MCF 10A (cell line): ENCODE measurements around the gene EIF4E1B. TPM values are rescaled to one million over a fixed set of nuclear protein-coding genes. Genes with fewer than 3 reads are reported as not detected.
"Not testable (repeated sequence)": the region's sequence is repeated elsewhere in the genome, so short reads cannot be mapped to it uniquely, and the experiment has no call there.

ENCODE experiments used
- BruUV-seq: library from RNA; stranded (reverse); fragments of 400-500 nt; replicated peaks from 2 replicates; lab custom pipeline; 2021; lab: Mats Ljungman, UMichigan
- CTCF ChIA-PET: fragments of 300-600 bp; sonication (Branson Sonifier 250); formaldehyde crosslinking; extraction: SDS; loops from one replicate; lab custom pipeline; 2021; ENCODE audit warnings: antibody characterized with exemption, inconsistent platforms; lab: Yijun Ruan, JAX
- POLR2A ChIA-PET: fragments of 300-600, 350-650 bp; sonication (Branson Sonifier 250); formaldehyde crosslinking; extraction: SDS; loops from one replicate; lab custom pipeline; 2020; ENCODE audit warnings: antibody characterized with exemption, inconsistent platforms; lab: Yijun Ruan, JAX
- DNase-seq: peaks from one replicate; pipeline ENCODE4 v3.0.0-alpha.2; 2018; ENCODE audit not compliant: unreplicated experiment
- H3K27ac Mint-ChIP-seq: one replicate; pipeline ENCODE4 v1.8.0; 2022; ENCODE audit warnings: mild to moderate bottlenecking, low read depth, mixed read lengths; ENCODE audit not compliant: unreplicated experiment
- H3K27me3 Mint-ChIP-seq: one replicate; pipeline ENCODE4 v1.8.0; 2022; ENCODE audit warnings: mixed read lengths; ENCODE audit not compliant: insufficient read depth, unreplicated experiment
- H3K36me3 Mint-ChIP-seq: one replicate; pipeline ENCODE4 v1.8.0; 2022; ENCODE audit warnings: mild to moderate bottlenecking, moderate library complexity, mixed read lengths; ENCODE audit not compliant: insufficient read depth, unreplicated experiment
- H3K4me1 Mint-ChIP-seq: one replicate; pipeline ENCODE4 v1.8.0; 2022; ENCODE audit warnings: mixed read lengths; ENCODE audit not compliant: insufficient read depth, unreplicated experiment
- H3K4me3 Mint-ChIP-seq: one replicate; pipeline ENCODE4 v1.8.0; 2022; ENCODE audit warnings: mild to moderate bottlenecking, moderate library complexity, mixed read lengths; ENCODE audit not compliant: unreplicated experiment
- H3K9me3 Mint-ChIP-seq: one replicate; pipeline ENCODE4 v1.8.0; 2022; ENCODE audit warnings: mixed read lengths; ENCODE audit not compliant: unreplicated experiment
- intact Hi-C: fragments of 100-400 bp; cut with micrococcal nuclease; formaldehyde crosslinking; loops from 2 replicates; pipeline ENCODE4 v1.14.1; 2022
- total RNA-seq: library from RNA; stranded (reverse); gene quantifications from 2 replicates; pipeline ENCODE4 v1.2.3, GENCODE V29; 2022
- TF ChIP-seq, protein P1 (sequence below): fragments of 200-600 bp; IDR thresholded peaks from one replicate; pipeline ENCODE4 v1.8.0; 2022; ENCODE audit warnings: antibody characterized with exemption, mild to moderate bottlenecking; ENCODE audit not compliant: unreplicated experiment

The EIF4E1B gene
- total RNA-seq, 1 experiment from 2014 or later = not detected

DNA sequence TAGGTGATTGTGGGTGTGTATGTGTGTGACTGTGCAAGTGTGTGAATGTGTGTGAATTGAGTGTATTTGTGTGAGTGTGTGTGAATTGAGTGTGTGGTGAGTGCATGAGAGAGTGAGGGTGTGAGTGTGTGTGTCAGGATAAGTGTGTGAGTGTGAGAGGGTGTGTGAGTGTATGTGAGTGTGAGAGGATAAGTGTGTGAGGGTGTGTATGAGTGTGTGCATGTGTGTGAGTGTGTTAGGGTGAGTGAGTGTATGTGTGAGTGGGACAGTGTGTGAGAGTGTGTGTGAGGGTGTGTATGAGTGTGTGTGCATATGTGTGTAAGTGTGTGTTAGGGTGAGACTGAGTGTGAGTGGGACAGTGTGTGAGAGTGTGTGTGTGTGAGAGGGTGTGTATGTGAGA lies 42.2 kb upstream of the EIF4E1B start:
- peaks cover 9% of the 10 kb centered on the region for H3K9me3 Mint-ChIP-seq
- no peak overlapping the region for H3K27ac Mint-ChIP-seq
- no peak overlapping the region for H3K4me3 Mint-ChIP-seq
- no TSS peak for BruUV-seq
- ChIA-PET POLR2A (no interaction called here), CTCF (interaction anchor here (0.8 to 5.6 kb wide), 3 partner anchors 9 to 70 kb away, joined by 3 to 55 read pairs (median 6); no protein-coding TSS in a partner anchor)
- no peaks in the 10 kb centered on the region for H3K36me3 Mint-ChIP-seq
- no peak for DNase-seq
- no peaks in the 10 kb centered on the region for H3K27me3 Mint-ChIP-seq
- TF ChIP-seq, protein P1, sequence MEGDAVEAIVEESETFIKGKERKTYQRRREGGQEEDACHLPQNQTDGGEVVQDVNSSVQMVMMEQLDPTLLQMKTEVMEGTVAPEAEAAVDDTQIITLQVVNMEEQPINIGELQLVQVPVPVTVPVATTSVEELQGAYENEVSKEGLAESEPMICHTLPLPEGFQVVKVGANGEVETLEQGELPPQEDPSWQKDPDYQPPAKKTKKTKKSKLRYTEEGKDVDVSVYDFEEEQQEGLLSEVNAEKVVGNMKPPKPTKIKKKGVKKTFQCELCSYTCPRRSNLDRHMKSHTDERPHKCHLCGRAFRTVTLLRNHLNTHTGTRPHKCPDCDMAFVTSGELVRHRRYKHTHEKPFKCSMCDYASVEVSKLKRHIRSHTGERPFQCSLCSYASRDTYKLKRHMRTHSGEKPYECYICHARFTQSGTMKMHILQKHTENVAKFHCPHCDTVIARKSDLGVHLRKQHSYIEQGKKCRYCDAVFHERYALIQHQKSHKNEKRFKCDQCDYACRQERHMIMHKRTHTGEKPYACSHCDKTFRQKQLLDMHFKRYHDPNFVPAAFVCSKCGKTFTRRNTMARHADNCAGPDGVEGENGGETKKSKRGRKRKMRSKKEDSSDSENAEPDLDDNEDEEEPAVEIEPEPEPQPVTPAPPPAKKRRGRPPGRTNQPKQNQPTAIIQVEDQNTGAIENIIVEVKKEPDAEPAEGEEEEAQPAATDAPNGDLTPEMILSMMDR = no peak
- H3K4me1 Mint-ChIP-seq = no peaks in the 10 kb centered on the region
- intact Hi-C loops = no loop called here

DNA sequence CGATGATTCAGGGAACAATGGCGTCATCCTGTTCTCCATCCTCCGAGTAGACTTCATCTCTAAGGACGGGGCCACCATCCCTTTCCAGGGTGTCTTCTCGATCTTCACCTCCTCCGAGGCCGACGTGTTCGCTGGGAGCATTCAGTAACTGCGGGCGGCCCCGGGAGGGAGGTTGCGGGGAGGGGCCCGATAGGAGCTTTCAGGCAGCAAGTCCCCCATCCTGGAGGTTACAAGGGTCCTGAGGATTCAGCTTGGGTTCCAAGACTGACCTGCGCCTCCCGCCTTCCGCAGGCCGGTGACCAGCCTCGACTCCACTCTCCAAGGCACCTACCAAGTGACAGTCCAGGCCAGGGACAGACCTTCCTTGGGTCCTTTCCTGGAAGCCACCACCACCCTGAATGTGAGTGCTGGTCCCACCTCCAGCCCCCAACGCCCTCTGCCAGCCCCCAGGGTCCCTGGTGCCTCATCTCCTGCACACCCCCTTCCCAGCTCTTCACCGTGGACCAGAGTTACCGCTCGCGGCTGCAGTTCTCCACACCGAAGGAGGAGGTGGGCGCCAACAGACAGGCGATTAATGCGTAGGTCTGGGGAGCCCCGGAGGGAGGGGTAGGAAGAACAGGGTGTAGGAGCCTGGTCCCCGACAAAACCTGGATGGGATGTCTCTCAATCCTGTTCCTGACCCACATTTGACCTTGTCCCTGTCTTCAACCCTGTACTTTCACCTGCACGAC lies 41.3 kb upstream of the EIF4E1B start:
- Mint-ChIP-seq H3K27ac (no peak overlapping the region), H3K4me3 (no peak overlapping the region), H3K9me3 (peaks cover 9% of the 10 kb centered on the region), H3K4me1 (no peaks in the 10 kb centered on the region), H3K27me3 (no peaks in the 10 kb centered on the region), H3K36me3 (no peaks in the 10 kb centered on the region)
- POLR2A ChIA-PET = interaction anchor here (0.7 to 1.6 kb wide), 3 partner anchors 19 to 71 kb away, joined by 3 to 4 read pairs (median 3); partner anchors contain the start of gene TSPAN17
- TF ChIP-seq, protein P1 = no peak
- BruUV-seq = no TSS peak
- intact Hi-C loops = no loop called here
- DNase-seq = no peak
- CTCF ChIA-PET = interaction anchor here (0.6 to 2.0 kb wide), 4 partner anchors 10 to 40 kb away, joined by 3 to 16 read pairs (median 3); partner anchors contain the start of gene CDHR2

DNA sequence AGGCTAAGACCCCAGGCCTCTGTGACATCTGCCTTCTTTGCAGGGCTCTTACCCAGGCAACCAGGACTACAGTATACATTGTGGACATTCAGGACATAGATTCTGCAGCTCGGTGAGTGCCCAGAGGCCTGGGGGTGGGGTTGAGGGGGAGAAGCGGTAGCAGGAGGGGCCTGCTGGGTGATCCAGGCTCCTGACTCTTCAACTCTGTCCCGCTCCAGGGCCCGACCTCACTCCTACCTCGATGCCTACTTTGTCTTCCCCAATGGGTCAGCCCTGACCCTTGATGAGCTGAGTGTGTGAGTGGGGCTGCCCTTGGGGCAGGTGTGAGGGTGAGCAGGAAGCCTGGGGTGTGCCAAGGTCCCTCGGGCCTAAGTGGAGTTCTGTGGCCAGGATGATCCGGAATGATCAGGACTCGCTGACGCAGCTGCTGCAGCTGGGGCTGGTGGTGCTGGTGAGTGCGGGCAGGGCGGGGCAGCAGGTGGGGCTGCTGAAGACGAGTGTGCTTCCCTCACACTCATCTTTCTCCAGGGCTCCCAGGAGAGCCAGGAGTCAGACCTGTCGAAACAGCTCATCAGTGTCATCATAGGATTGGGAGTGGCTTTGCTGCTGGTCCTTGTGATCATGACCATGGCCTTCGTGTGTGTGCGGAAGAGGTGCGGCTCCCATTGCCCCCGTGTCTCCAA lies 40.3 kb upstream of the EIF4E1B start:
- peak; percentile 43 for DNase-seq
- Mint-ChIP-seq H3K4me1 (no peaks in the 10 kb centered on the region), H3K9me3 (peaks cover 9% of the 10 kb centered on the region), H3K4me3 (no peak overlapping the region), H3K27ac (no peak overlapping the region), H3K27me3 (no peaks in the 10 kb centered on the region), H3K36me3 (no peaks in the 10 kb centered on the region)
- ChIA-PET POLR2A (interaction anchor here (0.5 to 1.6 kb wide), 7 partner anchors 18 to 203 kb away, joined by 3 to 5 read pairs (median 3); partner anchors contain the start of genes RNF44 and TSPAN17), CTCF (interaction anchor here (0.6 to 2.0 kb wide), 10 partner anchors 11 to 908 kb away, joined by 3 to 16 read pairs (median 4); partner anchors contain the start of gene PDLIM7)
- TF ChIP-seq, protein P1 = no peak
- BruUV-seq = no TSS peak
- intact Hi-C loops = no loop called here

DNA sequence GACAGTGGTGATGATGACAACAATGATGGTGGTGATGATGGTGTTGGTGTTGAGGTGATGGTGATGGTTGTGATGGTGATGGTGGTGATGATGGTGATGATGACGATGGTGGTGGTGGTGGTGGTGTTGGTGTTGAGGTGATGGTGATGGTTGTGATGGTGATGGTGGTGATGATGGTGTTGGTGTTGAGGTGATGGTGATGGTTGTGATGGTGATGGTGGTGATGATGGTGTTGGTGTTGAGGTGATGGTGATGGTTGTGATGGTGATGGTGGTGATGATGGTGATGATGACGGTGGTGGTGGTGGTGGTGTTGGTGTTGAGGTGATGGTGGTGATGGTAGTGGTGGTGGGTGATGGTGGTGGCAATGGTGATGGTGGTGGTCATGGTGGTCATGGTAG lies 38.8 kb upstream of the EIF4E1B start:
- H3K36me3 Mint-ChIP-seq, intact Hi-C loops, H3K4me1 Mint-ChIP-seq, BruUV-seq, H3K27me3 Mint-ChIP-seq, H3K27ac Mint-ChIP-seq, H3K9me3 Mint-ChIP-seq, CTCF ChIA-PET, POLR2A ChIA-PET, H3K4me3 Mint-ChIP-seq, DNase-seq: not testable (repeated sequence)
